Measurements from ENCODE around the gene WDFY2. TPM values are rescaled to one million over a fixed set of nuclear protein-coding genes. Genes with fewer than 3 reads are reported as not detected.
"Not testable (repeated sequence)": the region's sequence is repeated elsewhere in the genome, so short reads cannot be mapped to it uniquely, and the experiment has no call there.

WDFY2 gene
- 3.1 and 9.1 TPM in 2 replicates for total RNA-seq

GRCh38 chr13:51583875-51584730 lies at the start of gene WDFY2:
Gene WDFY2, plus strand, starts transcription at chr13:51584462. Its CDS starts 226 bp downstream, at chr13:51584688.
- peak; percentile 99 for DNase-seq (ENCODE audit: low read depth)

- DNase-seq (ENCODE audit: low read depth): no peak
Observed at GRCh38 chr13:51538591-51539179, 45.6 kb upstream of the WDFY2 start.

- no peak for DNase-seq (ENCODE audit: low read depth)
Observed at GRCh38 chr13:51539887-51540286, 44.4 kb upstream of the WDFY2 start.

DNA sequence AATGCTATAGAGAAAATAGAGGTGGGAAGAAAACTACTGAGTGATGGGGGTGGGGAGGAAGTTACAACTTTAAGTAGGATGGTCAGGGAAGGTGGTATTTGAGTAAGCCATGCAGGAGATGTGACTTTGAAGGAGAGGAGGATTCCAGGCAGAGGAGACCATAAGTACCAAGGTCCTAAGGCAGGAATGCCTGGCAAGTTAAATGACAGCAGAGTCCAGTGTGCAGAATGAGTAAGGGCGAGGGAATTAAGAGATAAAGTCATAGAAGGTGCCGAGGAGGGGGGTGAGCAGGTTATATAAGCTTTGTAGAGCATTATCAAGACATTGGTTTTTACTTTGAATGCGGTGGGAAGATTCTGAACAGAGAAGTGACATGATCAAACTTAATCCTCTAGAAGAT lies 43.2 kb upstream of the WDFY2 start:
- DNase-seq (ENCODE audit: low read depth): no peak

GRCh38 chr13:51541809-51542258 lies 42.4 kb upstream of the WDFY2 start:
- DNase-seq (ENCODE audit: low read depth): peak; percentile 55

- peak; percentile 44 for DNase-seq (ENCODE audit: low read depth)
Observed at GRCh38 chr13:51542346-51543242, 41.7 kb upstream of the WDFY2 start.

GRCh38 chr13:51545446-51545845 lies 38.8 kb upstream of the WDFY2 start:
- not testable (repeated sequence) for DNase-seq (ENCODE audit: low read depth)

DNA sequence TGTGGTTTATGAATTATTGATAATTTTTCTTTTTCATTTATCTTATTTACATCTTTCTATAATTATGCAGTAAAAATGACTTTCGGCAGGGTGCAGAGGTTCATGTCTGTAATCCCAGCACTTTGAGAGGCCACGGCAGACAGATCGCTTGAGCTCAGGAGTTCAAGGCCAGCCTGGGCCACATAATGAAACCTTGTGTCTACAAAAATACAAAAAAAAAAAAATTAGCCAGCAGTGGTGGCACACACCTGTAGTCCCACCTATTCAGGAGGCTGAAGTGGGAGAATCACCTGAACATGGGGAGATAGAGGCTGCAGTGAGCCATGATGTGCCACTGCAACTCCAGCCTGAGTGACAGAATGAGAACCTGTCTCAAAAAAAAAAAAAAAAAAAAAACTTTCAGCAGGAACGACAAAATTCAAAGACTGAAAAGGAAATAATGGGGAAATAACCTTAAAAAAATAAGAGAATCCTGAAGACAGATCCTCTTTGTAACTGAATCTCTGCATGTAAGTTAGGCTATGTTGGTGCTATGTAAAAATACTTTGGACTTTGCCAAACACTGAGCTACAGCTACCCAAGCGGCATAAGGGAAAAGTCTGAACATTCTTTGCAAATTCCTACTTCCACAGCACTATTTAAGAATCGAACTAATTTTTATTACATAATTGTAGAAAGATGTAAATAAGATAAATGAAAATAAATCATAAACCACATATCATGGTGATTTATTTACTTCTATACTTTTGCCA lies 36.7 kb upstream of the WDFY2 start:
- no peak for DNase-seq (ENCODE audit: low read depth)

GRCh38 chr13:51549050-51549449 lies 35.2 kb upstream of the WDFY2 start:
- peak; percentile 73 for DNase-seq (ENCODE audit: low read depth)

GRCh38 chr13:51549593-51549992 lies 34.7 kb upstream of the WDFY2 start:
- DNase-seq (ENCODE audit: low read depth): peak; percentile 31

DNA sequence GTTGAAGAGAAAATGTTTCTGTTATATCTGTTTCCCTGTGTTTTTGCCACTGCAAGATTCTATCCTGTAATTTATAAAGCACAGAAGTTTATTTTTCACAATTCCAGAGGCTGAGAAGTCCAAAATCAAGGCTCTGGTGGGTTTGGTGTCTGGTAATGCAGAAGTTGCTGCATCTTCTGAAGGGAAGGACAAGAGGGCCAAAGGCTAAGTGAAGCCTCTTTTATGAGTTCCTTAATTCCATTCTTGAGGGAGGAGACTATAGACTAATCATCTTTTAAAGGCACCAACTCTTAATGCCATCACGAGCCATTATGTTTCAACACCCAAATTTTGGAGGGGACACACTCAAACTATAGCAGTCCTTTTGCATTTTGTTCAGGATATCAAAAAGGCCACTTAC lies 34.1 kb upstream of the WDFY2 start:
- no peak for DNase-seq (ENCODE audit: low read depth)

GRCh38 chr13:51551416-51551815 lies 32.8 kb upstream of the WDFY2 start:
- no peak for DNase-seq (ENCODE audit: low read depth)

DNA sequence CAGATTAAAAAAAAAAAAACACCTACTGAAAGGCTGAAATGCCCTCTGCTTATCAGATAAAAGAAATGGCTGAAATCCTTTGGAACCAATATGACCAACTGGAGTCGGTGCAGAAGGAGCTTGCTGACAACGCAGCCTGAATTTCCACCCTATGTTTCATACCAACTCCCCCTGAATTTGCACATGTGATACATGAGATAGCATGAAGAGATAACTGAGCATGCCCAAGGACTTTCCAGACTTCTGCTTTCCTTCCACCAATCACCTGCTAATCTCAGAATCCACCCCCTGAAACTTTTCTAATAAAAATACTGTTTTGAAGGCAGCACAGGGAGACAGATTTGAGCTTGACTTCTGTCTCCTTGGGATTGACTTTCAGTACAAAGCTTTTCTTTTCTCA lies 32.2 kb upstream of the WDFY2 start:
- no peak for DNase-seq (ENCODE audit: low read depth)

- DNase-seq (ENCODE audit: low read depth): no peak
Observed at GRCh38 chr13:51553531-51553930, 30.7 kb upstream of the WDFY2 start.

DNA sequence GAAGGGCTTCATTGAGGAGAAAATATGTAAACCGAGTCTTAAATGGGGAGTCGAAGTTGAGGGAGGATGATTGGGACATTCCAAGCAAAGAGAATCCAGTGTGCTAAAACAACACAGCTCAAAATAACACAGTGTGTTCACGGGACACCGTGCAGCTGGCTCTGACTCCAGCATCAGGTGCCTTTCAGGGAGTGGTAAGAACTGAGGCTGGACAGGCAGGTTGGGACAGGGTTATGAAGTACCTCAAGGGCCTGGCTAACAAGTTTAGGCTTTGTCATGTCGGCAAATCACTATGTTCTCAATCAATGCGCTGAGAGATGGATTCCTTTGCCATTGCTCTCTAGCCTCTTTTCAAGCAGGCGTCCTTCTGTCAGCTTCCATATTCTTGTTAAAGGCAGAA lies 27.5 kb upstream of the WDFY2 start:
- no peak for DNase-seq (ENCODE audit: low read depth)

GRCh38 chr13:51557438-51557837 lies 26.8 kb upstream of the WDFY2 start:
- DNase-seq (ENCODE audit: low read depth): no peak

- DNase-seq (ENCODE audit: low read depth): peak; percentile 75
Observed at GRCh38 chr13:51557875-51558612, 26.2 kb upstream of the WDFY2 start.

GRCh38 chr13:51559946-51560735 lies 24.1 kb upstream of the WDFY2 start:
- DNase-seq (ENCODE audit: low read depth): no peak

GRCh38 chr13:51562011-51562671 lies 22.1 kb upstream of the WDFY2 start:
- no peak for DNase-seq (ENCODE audit: low read depth)

Measured in renal cortical epithelial cell (primary cell).